Astrocyte (in vitro differentiated cells and primary cell): ENCODE data around the gene DIAPH3. TPM values are rescaled to one million over a fixed set of nuclear protein-coding genes. Genes with fewer than 3 reads are reported as not detected.
A peak's percentile ranks its signal among the peaks of the same experiment; 100 is the strongest.

Source experiments
- DNase-seq: peaks from one replicate; pipeline ENCODE4 v3.0.0-alpha.2; 2010; ENCODE audit warnings: low read depth
- FAIRE-seq: peaks from 2 replicates; lab custom pipeline; 2011; peaks lifted over from hg19 to GRCh38; lab: Jason Lieb, UNC
- H2AFZ ChIP-seq: 2 replicates; pipeline ENCODE4 v1.6.0; 2012; ENCODE audit warnings: low read depth, low read length, inconsistent platforms
- H3K27ac ChIP-seq: 2 replicates; pipeline ENCODE4 v1.5.1; 2011; ENCODE audit warnings: low read depth, low read length, inconsistent platforms
- H3K27me3 ChIP-seq: 2 replicates; pipeline ENCODE4 v1.6.0; 2011; ENCODE audit warnings: low read length, inconsistent platforms; ENCODE audit not compliant: insufficient read depth
- H3K36me3 ChIP-seq: 2 replicates; pipeline ENCODE4 v1.5.1; 2011; ENCODE audit warnings: low read length, inconsistent platforms; ENCODE audit not compliant: insufficient read depth
- H3K4me1 ChIP-seq: 2 replicates; pipeline ENCODE4 v1.5.1; 2011; ENCODE audit warnings: low read length, inconsistent platforms; ENCODE audit not compliant: insufficient read depth
- H3K4me2 ChIP-seq: 2 replicates; pipeline ENCODE4 v1.6.0; 2012; ENCODE audit warnings: low read length, inconsistent platforms
- H3K4me3 ChIP-seq: 2 replicates; pipeline ENCODE4 v1.5.1; 2011; ENCODE audit warnings: low read depth, mild to moderate bottlenecking, low read length, inconsistent platforms; ENCODE audit not compliant: insufficient read depth
- H3K79me2 ChIP-seq: 2 replicates; pipeline ENCODE4 v1.6.0; 2012; ENCODE audit warnings: mild to moderate bottlenecking, low read length, inconsistent platforms; ENCODE audit not compliant: insufficient read depth
- H3K9ac ChIP-seq: 2 replicates; pipeline ENCODE4 v1.6.0; 2012; ENCODE audit warnings: mild to moderate bottlenecking, low read length, inconsistent platforms
- H3K9me3 ChIP-seq: 2 replicates; pipeline ENCODE4 v1.5.1; 2012; ENCODE audit warnings: low read depth, mild to moderate bottlenecking, low read length, inconsistent platforms; ENCODE audit not compliant: insufficient read depth
- H4K20me1 ChIP-seq: 2 replicates; pipeline ENCODE4 v1.6.0; 2012; ENCODE audit warnings: low read length, inconsistent platforms; ENCODE audit not compliant: insufficient read depth
- H3K27ac Mint-ChIP-seq: one replicate; pipeline ENCODE4 v1.8.0; 2021; ENCODE audit warnings: mild to moderate bottlenecking, mixed read lengths; ENCODE audit not compliant: unreplicated experiment
- H3K27me3 Mint-ChIP-seq: one replicate; pipeline ENCODE4 v1.8.0; 2021; ENCODE audit warnings: low read depth, mixed read lengths; ENCODE audit not compliant: unreplicated experiment
- H3K36me3 Mint-ChIP-seq: one replicate; pipeline ENCODE4 v1.8.0; 2021; ENCODE audit warnings: low read depth, mixed read lengths; ENCODE audit not compliant: unreplicated experiment
- H3K4me1 Mint-ChIP-seq: one replicate; pipeline ENCODE4 v1.8.0; 2021; ENCODE audit warnings: low read depth, mixed read lengths; ENCODE audit not compliant: unreplicated experiment
- H3K4me3 Mint-ChIP-seq: one replicate; pipeline ENCODE4 v1.8.0; 2021; ENCODE audit warnings: mild to moderate bottlenecking, moderate library complexity, mixed read lengths; ENCODE audit not compliant: unreplicated experiment
- H3K9me3 Mint-ChIP-seq: one replicate; pipeline ENCODE4 v1.8.0; 2021; ENCODE audit warnings: mild to moderate bottlenecking, mixed read lengths; ENCODE audit not compliant: unreplicated experiment
- EZH2 ChIP-seq: IDR thresholded peaks from 2 replicates; pipeline ENCODE4 v1.6.1; 2012; ENCODE audit warnings: mild to moderate bottlenecking, low read length, inconsistent platforms; ENCODE audit not compliant: insufficient read depth
- total RNA-seq: library from RNA; stranded (reverse); gene quantifications from 2 replicates; pipeline ENCODE4 v1.2.1, GENCODE V29; 2021
- TF ChIP-seq, protein P1 (sequence below): IDR thresholded peaks from 2 replicates; pipeline ENCODE4 v1.5.1; 2011; ENCODE audit warnings: low read depth, mild to moderate bottlenecking, inconsistent platforms, low read length, moderate library complexity; ENCODE audit not compliant: insufficient read depth

Gene DIAPH3
- total RNA-seq, 1 donor from 2014 or later, result 19.0 TPM

DNA sequence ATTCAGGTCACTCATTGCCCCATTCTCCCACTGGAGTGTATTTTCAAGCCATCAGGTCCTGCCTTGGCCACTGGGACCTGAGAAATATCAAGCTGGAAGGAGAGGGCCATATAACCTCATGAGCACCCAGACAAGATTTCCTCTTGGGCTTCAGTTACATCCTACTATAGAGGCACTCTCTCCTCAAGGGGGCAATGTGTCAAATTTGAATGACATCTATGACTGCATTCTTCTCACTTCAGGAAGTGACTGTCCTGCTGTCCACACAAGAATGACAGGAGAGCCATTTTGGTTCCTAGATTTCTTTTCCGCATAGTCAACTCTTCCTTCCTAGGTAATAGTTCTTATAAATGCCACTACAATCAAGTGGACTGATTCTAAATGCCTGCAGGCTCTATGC lies 416.2 kb downstream of the DIAPH3 start:
- peaks cover 14% of the 10 kb centered on the region for H3K4me1 Mint-ChIP-seq
- Histone ChIP-seq H3K4me1 (peaks cover 25% of the 10 kb centered on the region), H3K27ac (no peak overlapping the region), H3K36me3 (no peaks in the 10 kb centered on the region), H3K4me3 (no peak overlapping the region), H2AFZ (no peak overlapping the region), H4K20me1 (no peaks in the 10 kb centered on the region), H3K4me2 (no peak overlapping the region), H3K9ac (no peak overlapping the region), H3K9me3 (no peaks in the 10 kb centered on the region), H3K27me3 (no peaks in the 10 kb centered on the region), H3K79me2 (no peaks in the 10 kb centered on the region)
- no peaks in the 10 kb centered on the region for H3K27me3 Mint-ChIP-seq
- no peaks in the 10 kb centered on the region for H3K36me3 Mint-ChIP-seq
- H3K4me3 Mint-ChIP-seq, result no peak overlapping the region
- TF ChIP-seq, protein P1, sequence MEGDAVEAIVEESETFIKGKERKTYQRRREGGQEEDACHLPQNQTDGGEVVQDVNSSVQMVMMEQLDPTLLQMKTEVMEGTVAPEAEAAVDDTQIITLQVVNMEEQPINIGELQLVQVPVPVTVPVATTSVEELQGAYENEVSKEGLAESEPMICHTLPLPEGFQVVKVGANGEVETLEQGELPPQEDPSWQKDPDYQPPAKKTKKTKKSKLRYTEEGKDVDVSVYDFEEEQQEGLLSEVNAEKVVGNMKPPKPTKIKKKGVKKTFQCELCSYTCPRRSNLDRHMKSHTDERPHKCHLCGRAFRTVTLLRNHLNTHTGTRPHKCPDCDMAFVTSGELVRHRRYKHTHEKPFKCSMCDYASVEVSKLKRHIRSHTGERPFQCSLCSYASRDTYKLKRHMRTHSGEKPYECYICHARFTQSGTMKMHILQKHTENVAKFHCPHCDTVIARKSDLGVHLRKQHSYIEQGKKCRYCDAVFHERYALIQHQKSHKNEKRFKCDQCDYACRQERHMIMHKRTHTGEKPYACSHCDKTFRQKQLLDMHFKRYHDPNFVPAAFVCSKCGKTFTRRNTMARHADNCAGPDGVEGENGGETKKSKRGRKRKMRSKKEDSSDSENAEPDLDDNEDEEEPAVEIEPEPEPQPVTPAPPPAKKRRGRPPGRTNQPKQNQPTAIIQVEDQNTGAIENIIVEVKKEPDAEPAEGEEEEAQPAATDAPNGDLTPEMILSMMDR, result no peak
- TF ChIP-seq EZH2, result no peak
- no peaks in the 10 kb centered on the region for H3K9me3 Mint-ChIP-seq
- no peak for FAIRE-seq
- H3K27ac Mint-ChIP-seq, result no peak overlapping the region
- no peak for DNase-seq

- Histone ChIP-seq H3K79me2 (no peaks in the 10 kb centered on the region), H3K4me1 (peaks cover 24% of the 10 kb centered on the region), H3K9ac (no peak overlapping the region), H3K27ac (peak overlapping the region; percentile 51), H2AFZ (no peak overlapping the region), H4K20me1 (no peaks in the 10 kb centered on the region), H3K4me3 (no peak overlapping the region), H3K27me3 (no peaks in the 10 kb centered on the region), H3K4me2 (peak overlapping the region; percentile 50), H3K36me3 (no peaks in the 10 kb centered on the region), H3K9me3 (no peaks in the 10 kb centered on the region)
- no peaks in the 10 kb centered on the region for H3K36me3 Mint-ChIP-seq
- no peak overlapping the region for H3K27ac Mint-ChIP-seq
- peaks cover 12% of the 10 kb centered on the region for H3K4me1 Mint-ChIP-seq
- no peak overlapping the region for H3K4me3 Mint-ChIP-seq
- H3K27me3 Mint-ChIP-seq, result no peaks in the 10 kb centered on the region
- FAIRE-seq, result no peak
- DNase-seq, result peak; percentile 79
- no peaks in the 10 kb centered on the region for H3K9me3 Mint-ChIP-seq
- TF ChIP-seq, protein P1, result no peak
- no peak for TF ChIP-seq EZH2
Observed at GRCh38 chr13:59746291-59746962, 417.3 kb downstream of the DIAPH3 start.

DNA sequence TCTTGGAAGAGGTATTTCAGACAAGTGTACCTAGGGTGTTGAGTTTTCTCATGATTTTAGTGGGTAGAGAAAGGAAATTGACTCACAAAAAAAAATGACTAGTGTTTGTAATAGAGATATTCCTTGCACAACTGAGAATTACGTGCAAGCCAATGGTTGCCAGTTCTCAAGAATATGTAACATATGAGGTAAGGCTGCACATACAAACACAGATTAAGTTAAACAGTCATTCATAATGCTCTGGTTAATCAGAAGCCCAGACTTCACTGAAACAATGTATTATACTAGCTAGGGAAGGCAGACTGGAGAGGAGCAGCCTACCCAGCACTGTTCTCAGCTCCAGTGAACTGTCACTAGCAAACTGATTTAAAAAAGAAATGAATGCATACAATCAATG lies 418.3 kb downstream of the DIAPH3 start:
- Histone ChIP-seq H3K36me3 (no peaks in the 10 kb centered on the region), H3K79me2 (no peaks in the 10 kb centered on the region), H3K4me2 (peak overlapping the region; percentile 5), H3K27ac (no peak overlapping the region), H3K4me3 (no peak overlapping the region), H3K4me1 (peaks cover 14% of the 10 kb centered on the region), H4K20me1 (no peaks in the 10 kb centered on the region), H2AFZ (no peak overlapping the region), H3K9me3 (no peaks in the 10 kb centered on the region), H3K9ac (no peak overlapping the region), H3K27me3 (no peaks in the 10 kb centered on the region)
- Mint-ChIP-seq H3K27me3 (no peaks in the 10 kb centered on the region), H3K36me3 (no peaks in the 10 kb centered on the region), H3K4me3 (no peak overlapping the region), H3K27ac (no peak overlapping the region), H3K9me3 (no peaks in the 10 kb centered on the region), H3K4me1 (peaks cover 4% of the 10 kb centered on the region)
- TF ChIP-seq EZH2, result no peak
- TF ChIP-seq, protein P1, result no peak
- FAIRE-seq (no peak), DNase-seq (peak; percentile 46)
